ENCODE results near the gene IP6K1. TPM values are rescaled to one million over a fixed set of nuclear protein-coding genes. Genes with fewer than 3 reads are reported as not detected.

IP6K1 gene
- total RNA-seq, 2 experiments from 2014 or later, result 27.4 to 30.9 TPM

DNA sequence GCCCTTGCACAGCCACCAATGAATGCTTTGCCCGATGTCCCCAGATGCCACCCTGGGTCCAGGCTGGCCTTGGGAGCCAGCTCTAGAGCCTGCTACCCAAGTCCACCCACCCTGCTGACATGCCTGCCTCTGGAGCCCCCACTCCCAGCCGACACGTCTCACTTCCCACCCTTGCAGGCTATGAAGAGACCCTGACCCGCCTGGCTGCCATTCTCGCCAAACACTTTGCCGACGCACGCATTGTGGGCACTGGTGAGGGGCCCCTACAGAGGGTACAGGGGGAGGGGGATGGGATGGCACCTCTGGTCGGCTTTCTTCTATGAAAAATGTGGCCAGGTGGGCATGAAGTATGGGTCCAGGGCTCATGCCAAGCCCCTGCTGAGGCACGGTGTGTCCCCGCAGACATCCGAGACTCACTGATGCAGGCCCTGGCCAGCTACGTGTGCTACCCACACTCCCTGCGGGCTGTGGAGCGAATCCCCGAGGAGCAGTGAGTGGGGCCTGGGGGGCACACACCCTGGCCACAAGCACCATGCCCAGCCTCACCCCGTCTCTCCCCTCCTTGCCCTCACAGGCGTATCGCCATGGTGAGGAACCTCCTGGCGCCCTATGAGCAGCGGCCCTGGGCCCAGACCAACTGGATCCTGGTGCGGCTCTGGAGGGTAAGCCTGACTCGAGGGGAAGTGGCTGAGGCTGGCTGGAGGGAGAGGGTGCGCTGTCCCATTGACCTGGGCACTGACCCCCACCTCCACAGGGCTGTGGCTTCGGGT lies 72.8 kb downstream of the IP6K1 start:
- no peak overlapping the region for H3K4me2 ChIP-seq (ENCODE audit: low read length)
- H4K20me1 ChIP-seq (ENCODE audit: insufficient read depth, low read length), result no peaks in the 10 kb centered on the region
- no peak overlapping the region for H3K4me3 ChIP-seq (ENCODE audit: low read depth, low read length, poor library complexity, severe bottlenecking)
- TF ChIP-seq EZH2phosphoT487 (IDR thresholded peaks at IDR 0.05; ENCODE audit: borderline replicate concordance, low read depth, low read length), result no peak
- TF ChIP-seq, protein P1, sequence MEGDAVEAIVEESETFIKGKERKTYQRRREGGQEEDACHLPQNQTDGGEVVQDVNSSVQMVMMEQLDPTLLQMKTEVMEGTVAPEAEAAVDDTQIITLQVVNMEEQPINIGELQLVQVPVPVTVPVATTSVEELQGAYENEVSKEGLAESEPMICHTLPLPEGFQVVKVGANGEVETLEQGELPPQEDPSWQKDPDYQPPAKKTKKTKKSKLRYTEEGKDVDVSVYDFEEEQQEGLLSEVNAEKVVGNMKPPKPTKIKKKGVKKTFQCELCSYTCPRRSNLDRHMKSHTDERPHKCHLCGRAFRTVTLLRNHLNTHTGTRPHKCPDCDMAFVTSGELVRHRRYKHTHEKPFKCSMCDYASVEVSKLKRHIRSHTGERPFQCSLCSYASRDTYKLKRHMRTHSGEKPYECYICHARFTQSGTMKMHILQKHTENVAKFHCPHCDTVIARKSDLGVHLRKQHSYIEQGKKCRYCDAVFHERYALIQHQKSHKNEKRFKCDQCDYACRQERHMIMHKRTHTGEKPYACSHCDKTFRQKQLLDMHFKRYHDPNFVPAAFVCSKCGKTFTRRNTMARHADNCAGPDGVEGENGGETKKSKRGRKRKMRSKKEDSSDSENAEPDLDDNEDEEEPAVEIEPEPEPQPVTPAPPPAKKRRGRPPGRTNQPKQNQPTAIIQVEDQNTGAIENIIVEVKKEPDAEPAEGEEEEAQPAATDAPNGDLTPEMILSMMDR (conservative IDR thresholded peaks at IDR 0.05; ENCODE audit: low read length), result no peak
- no peaks in the 10 kb centered on the region for H3K9me3 ChIP-seq (ENCODE audit: low read length)
- BruUV-seq (replicated peaks), result no TSS peak
- ChIA-PET CTCF (ENCODE audit: unreplicated experiment) (no interaction called here), POLR2A (no interaction called here)
- H3K9me2 ChIP-seq (ENCODE audit: insufficient read depth, low read length), result no peaks in the 10 kb centered on the region
- H3K79me2 ChIP-seq (ENCODE audit: insufficient read depth, low read depth, low read length), result no peaks in the 10 kb centered on the region
- intact Hi-C loops (cut with micrococcal nuclease; ENCODE audit: unreplicated experiment), result no loop called here
- H2AFZ ChIP-seq (ENCODE audit: low read length), result no peak overlapping the region
- no peak overlapping the region for H3K27ac ChIP-seq (ENCODE audit: low read depth, low read length, poor library complexity, severe bottlenecking)
- no peak for DNase-seq (ENCODE audit: low spot score)
- peaks cover 20% of the 10 kb centered on the region; the same call in 1 of the 2 replicates for H3K36me3 ChIP-seq (ENCODE audit: insufficient read depth, low read length)
- no peaks in the 10 kb centered on the region for H3K4me1 ChIP-seq (ENCODE audit: insufficient read depth, low read length, poor library complexity, severe bottlenecking)

DNA sequence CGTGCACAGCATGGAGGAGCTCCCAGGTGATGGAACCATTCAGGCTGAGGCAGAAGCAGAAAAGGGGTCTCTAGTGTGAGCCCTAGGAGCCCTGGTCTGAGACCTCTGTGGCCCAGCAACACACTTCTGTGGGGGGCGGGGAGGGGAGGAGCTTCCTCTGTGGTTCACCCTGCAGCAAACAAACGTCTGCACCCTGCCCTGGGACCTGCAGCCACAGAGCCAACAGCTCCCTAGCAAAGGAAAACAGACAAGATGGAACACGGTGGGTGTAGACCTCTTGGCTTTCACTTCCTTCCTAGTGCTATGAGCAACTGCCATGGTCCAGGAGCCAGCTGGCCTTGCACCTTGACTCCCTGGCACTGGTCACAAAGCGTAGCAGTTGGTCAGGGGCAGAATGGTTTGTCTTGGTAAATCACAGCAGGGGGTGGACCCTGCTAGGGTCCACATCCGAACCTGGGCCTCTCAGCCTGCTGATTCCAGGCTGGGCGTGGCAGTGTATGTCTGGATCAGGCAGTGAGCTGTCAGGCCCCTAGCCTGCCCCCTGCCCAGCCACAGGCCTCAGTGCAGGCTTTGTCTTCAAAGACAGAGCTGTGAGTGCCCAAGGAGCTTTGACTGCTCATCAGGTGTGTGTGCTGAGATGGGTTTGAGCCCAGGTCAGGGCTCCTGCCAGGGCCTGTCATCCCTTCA lies 73.6 kb downstream of the IP6K1 start:
- Histone ChIP-seq H3K4me3 (ENCODE audit: low read depth, low read length, poor library complexity, severe bottlenecking) (no peak overlapping the region), H3K27ac (ENCODE audit: low read depth, low read length, poor library complexity, severe bottlenecking) (no peak overlapping the region), H3K4me1 (ENCODE audit: insufficient read depth, low read length, poor library complexity, severe bottlenecking) (no peaks in the 10 kb centered on the region), H3K9me2 (ENCODE audit: insufficient read depth, low read length) (no peaks in the 10 kb centered on the region), H3K79me2 (ENCODE audit: insufficient read depth, low read depth, low read length) (no peaks in the 10 kb centered on the region), H4K20me1 (ENCODE audit: insufficient read depth, low read length) (no peaks in the 10 kb centered on the region), H2AFZ (ENCODE audit: low read length) (no peak overlapping the region), H3K9me3 (ENCODE audit: low read length) (no peaks in the 10 kb centered on the region), H3K4me2 (ENCODE audit: low read length) (no peak overlapping the region), H3K36me3 (ENCODE audit: insufficient read depth, low read length) (peaks cover 13% of the 10 kb centered on the region; the same call in 1 of the 2 replicates)
- ChIA-PET CTCF (ENCODE audit: unreplicated experiment) (no interaction called here), POLR2A (no interaction called here)
- TF ChIP-seq, protein P1 (conservative IDR thresholded peaks at IDR 0.05; ENCODE audit: low read length), result no peak
- no peak for TF ChIP-seq EZH2phosphoT487 (IDR thresholded peaks at IDR 0.05; ENCODE audit: borderline replicate concordance, low read depth, low read length)
- intact Hi-C loops (cut with micrococcal nuclease; ENCODE audit: unreplicated experiment), result no loop called here
- BruUV-seq (replicated peaks), result no TSS peak
- DNase-seq (ENCODE audit: low spot score), result no peak

- Histone ChIP-seq H3K27ac (ENCODE audit: low read depth, low read length, poor library complexity, severe bottlenecking) (no peak overlapping the region), H3K9me3 (ENCODE audit: low read length) (no peaks in the 10 kb centered on the region), H3K4me3 (ENCODE audit: low read depth, low read length, poor library complexity, severe bottlenecking) (no peak overlapping the region), H3K4me2 (ENCODE audit: low read length) (no peak overlapping the region), H3K79me2 (ENCODE audit: insufficient read depth, low read depth, low read length) (no peaks in the 10 kb centered on the region), H2AFZ (ENCODE audit: low read length) (no peak overlapping the region), H3K9me2 (ENCODE audit: insufficient read depth, low read length) (no peaks in the 10 kb centered on the region), H3K4me1 (ENCODE audit: insufficient read depth, low read length, poor library complexity, severe bottlenecking) (no peaks in the 10 kb centered on the region), H4K20me1 (ENCODE audit: insufficient read depth, low read length) (no peaks in the 10 kb centered on the region), H3K36me3 (ENCODE audit: insufficient read depth, low read length) (peaks cover 11% of the 10 kb centered on the region; the same call in 1 of the 2 replicates)
- intact Hi-C loops (cut with micrococcal nuclease; ENCODE audit: unreplicated experiment), result no loop called here
- ChIA-PET CTCF (ENCODE audit: unreplicated experiment) (no interaction called here), POLR2A (interaction anchor here (0.7 kb wide), 1 partner anchor 10 kb away, joined by 3 read pairs; no protein-coding TSS in a partner anchor)
- no peak for DNase-seq (ENCODE audit: low spot score)
- no TSS peak for BruUV-seq (replicated peaks)
- TF ChIP-seq, protein P1 (conservative IDR thresholded peaks at IDR 0.05; ENCODE audit: low read length), result no peak
- no peak for TF ChIP-seq EZH2phosphoT487 (IDR thresholded peaks at IDR 0.05; ENCODE audit: borderline replicate concordance, low read depth, low read length)
Observed at GRCh38 chr3:49712166-49712565, 74.2 kb downstream of the IP6K1 start.
